H1 (cell line): ENCODE results near the gene GRHL3. TPM values are rescaled to one million over a fixed set of nuclear protein-coding genes. Genes with fewer than 3 reads are reported as not detected.

Experiments used
- ZNF274 ChIP-seq: IDR thresholded peaks from 2 replicates; pipeline ENCODE4 v1.7.0; 2012; ENCODE audit warnings: low read length, borderline replicate concordance; ENCODE audit errors: extremely low read depth
- polyA plus RNA-seq, 7 experiments: library from polyadenylated mRNA; depleted of rRNA in 3 of 7; stranded (reverse) in 5 of 7; unstranded in 2 of 7; fragments of >200 nt in 5 of 7; fragments of 200-250 nt in 2 of 7; gene quantifications; 1 replicate in 5 of 7; 2 replicates in 1 of 7; 4 replicates in 1 of 7; pipeline versions ENCODE4 v1.2.1 to v1.2.3, GENCODE V29; 2011 to 2013; ENCODE audit warnings: missing spikeins in 2 of 7, mixed read lengths in 2 of 7
- total RNA-seq: library from RNA; stranded (reverse); fragmentation: NEBNext Ultra II Directional; extraction: Animal tissue kit (Norgen Biotek cat#: 25700); gene quantifications from 2 replicates; pipeline ENCODE4 v1.2.1, GENCODE V29; 2021

The GRHL3 gene
- total and polyA plus RNA-seq, 2 of the 8 experiments (the other 6 are each of a cell fraction or from before 2014, with no cell fraction given): 0.80 to 1.8 TPM

DNA sequence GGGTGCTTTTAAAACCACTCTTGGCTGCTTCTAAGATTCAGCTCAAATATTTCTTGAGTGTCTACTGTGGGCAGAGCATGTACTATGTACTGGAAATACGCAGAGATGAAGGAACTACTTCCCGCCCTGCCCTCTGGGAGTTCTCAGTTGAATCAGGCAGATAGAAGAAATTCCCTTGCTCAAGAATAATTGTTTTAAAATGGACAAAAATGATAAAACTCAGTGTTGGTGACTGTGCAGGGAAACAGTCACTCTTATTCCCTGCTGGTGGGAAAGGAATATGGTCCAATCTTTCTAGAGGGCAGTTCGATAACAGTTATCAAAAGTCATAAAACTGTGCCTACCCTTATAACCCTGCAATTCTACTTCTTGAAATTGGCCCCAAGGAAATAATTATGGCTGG is 16.9 kb upstream of the GRHL3 start (continued):
- no peak for TF ChIP-seq ZNF274
